Measurements from ENCODE around the gene WDR89.
"Not testable (repeated sequence)": the region's sequence is repeated elsewhere in the genome, so short reads cannot be mapped to it uniquely, and the experiment has no call there.

The WDR89 gene

GRCh38 chr14:63641473-63642228 is at the start of gene WDR89:
WDR89 (minus strand) TSS chr14:63641871; CDS start chr14:63599942, 41,929 bp downstream.
- peak; percentile 89 for DNase-seq (ENCODE audit: low read depth, low spot score)

- DNase-seq (ENCODE audit: low read depth, low spot score): no peak
These were observed 47.5 kb upstream of the WDR89 start for GRCh38 chr14:63689132-63689531.

GRCh38 chr14:63686926-63687325 is 45.3 kb upstream of the WDR89 start:
- DNase-seq (ENCODE audit: low read depth, low spot score): no peak

- DNase-seq (ENCODE audit: low read depth, low spot score): no peak
These were observed 43.7 kb upstream of the WDR89 start for GRCh38 chr14:63685401-63685800.

GRCh38 chr14:63682727-63683593 is 41.3 kb upstream of the WDR89 start:
- DNase-seq (ENCODE audit: low read depth, low spot score): no peak

GRCh38 chr14:63678536-63678935 is 36.9 kb upstream of the WDR89 start:
- no peak for DNase-seq (ENCODE audit: low read depth, low spot score)

GRCh38 chr14:63677891-63678379 is 36.3 kb upstream of the WDR89 start:
- no peak for DNase-seq (ENCODE audit: low read depth, low spot score)

GRCh38 chr14:63676615-63677014 is 34.9 kb upstream of the WDR89 start:
- no peak for DNase-seq (ENCODE audit: low read depth, low spot score)

- DNase-seq (ENCODE audit: low read depth, low spot score): no peak
These were observed 32.3 kb upstream of the WDR89 start for GRCh38 chr14:63673886-63674497.

- DNase-seq (ENCODE audit: low read depth, low spot score): no peak
These were observed 31.6 kb upstream of the WDR89 start for GRCh38 chr14:63673255-63673654.

- DNase-seq (ENCODE audit: low read depth, low spot score): no peak
These were observed 30.9 kb upstream of the WDR89 start for GRCh38 chr14:63672417-63673180.

- no peak for DNase-seq (ENCODE audit: low read depth, low spot score)
These were observed 30.3 kb upstream of the WDR89 start for GRCh38 chr14:63671987-63672386.

GRCh38 chr14:63670692-63671091 is 29.0 kb upstream of the WDR89 start:
- no peak for DNase-seq (ENCODE audit: low read depth, low spot score)

GRCh38 chr14:63666335-63666734 is 24.7 kb upstream of the WDR89 start:
- DNase-seq (ENCODE audit: low read depth, low spot score): no peak

- DNase-seq (ENCODE audit: low read depth, low spot score): no peak
These were observed 22.0 kb upstream of the WDR89 start for GRCh38 chr14:63663428-63664341.

GRCh38 chr14:63662776-63663175 is 21.1 kb upstream of the WDR89 start:
- no peak for DNase-seq (ENCODE audit: low read depth, low spot score)

GRCh38 chr14:63661881-63662280 is 20.2 kb upstream of the WDR89 start:
- not testable (repeated sequence) for DNase-seq (ENCODE audit: low read depth, low spot score)

- DNase-seq (ENCODE audit: low read depth, low spot score): no peak
These were observed 18.1 kb upstream of the WDR89 start for GRCh38 chr14:63659726-63660125.

GRCh38 chr14:63656194-63656593 is 14.5 kb upstream of the WDR89 start:
- DNase-seq (ENCODE audit: low read depth, low spot score): no peak

GRCh38 chr14:63654936-63655335 is 13.3 kb upstream of the WDR89 start:
- no peak for DNase-seq (ENCODE audit: low read depth, low spot score)

Data from activated naive CD8-positive, alpha-beta T cell treated with anti-CD3 and anti-CD28 coated beads, Interleukin-2, amount 50 U/mL, for 16 hours (primary cell).